ENCODE measurements around the gene KRTCAP2.

Gene KRTCAP2

DNA sequence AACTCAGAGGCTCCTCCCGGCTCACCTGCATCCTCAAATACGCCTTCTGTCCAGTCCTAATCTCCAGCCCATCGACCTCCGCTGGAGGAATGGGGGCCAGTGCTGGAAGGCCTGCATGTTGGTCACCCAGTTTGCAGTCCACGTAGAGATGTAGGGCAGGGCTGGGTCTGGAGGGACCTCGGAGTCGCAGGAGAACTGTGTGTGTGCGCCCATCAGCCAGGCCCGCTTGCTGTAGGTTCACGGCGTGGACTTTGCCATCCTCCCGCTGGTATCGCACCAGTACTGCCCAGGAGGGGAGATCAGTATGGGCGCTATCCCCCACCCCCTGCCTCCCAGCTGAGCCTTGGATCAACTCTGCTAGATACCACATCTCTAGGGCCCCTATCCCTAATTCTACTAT lies 31.9 kb upstream of the KRTCAP2 start:
- TF ChIP-seq EZH2phosphoT487 (IDR thresholded peaks at IDR 0.05; ENCODE audit: low read length) (no peak), CTCF (IDR thresholded peaks at IDR 0.05; ENCODE audit: low read length) (no peak), EZH2 (optimal IDR thresholded peaks at IDR 0.05; ENCODE audit: low read depth, low read length) (no peak)
- no peak overlapping the region for H3K9ac ChIP-seq (ENCODE audit: low read length)
- H3K4me2 ChIP-seq (ENCODE audit: low read depth, low read length): no peak overlapping the region
- peaks cover 6% of the 10 kb centered on the region; the same call in 1 of the 2 replicates for H3K79me2 ChIP-seq (ENCODE audit: low read length)
- H3F3A ChIP-seq (ENCODE audit: insufficient read depth, low read length): peaks cover 10% of the 10 kb centered on the region
- no peaks in the 10 kb centered on the region for H3K9me2 ChIP-seq (replicated peaks; ENCODE audit: insufficient read depth, low read length)
- H3K27ac ChIP-seq (ENCODE audit: low read length): no peak overlapping the region
- DNase-seq: no peak
- H3K9me3 ChIP-seq (replicated peaks; ENCODE audit: insufficient read depth, low read length): no peaks in the 10 kb centered on the region
- H3K27me3 ChIP-seq (replicated peaks; ENCODE audit: insufficient read depth, low read length): peaks cover 34% of the 10 kb centered on the region
- no peaks in the 10 kb centered on the region for H4K20me1 ChIP-seq (ENCODE audit: insufficient read depth, low read length)
- H3K4me3 ChIP-seq (ENCODE audit: low read length): no peak overlapping the region
- peaks cover 13% of the 10 kb centered on the region for H3K4me1 ChIP-seq (ENCODE audit: low read length)
- no peaks in the 10 kb centered on the region for H3K36me3 ChIP-seq (replicated peaks; ENCODE audit: insufficient read depth, low read length)
- no peak overlapping the region for H2AFZ ChIP-seq (ENCODE audit: low read length)

DNA sequence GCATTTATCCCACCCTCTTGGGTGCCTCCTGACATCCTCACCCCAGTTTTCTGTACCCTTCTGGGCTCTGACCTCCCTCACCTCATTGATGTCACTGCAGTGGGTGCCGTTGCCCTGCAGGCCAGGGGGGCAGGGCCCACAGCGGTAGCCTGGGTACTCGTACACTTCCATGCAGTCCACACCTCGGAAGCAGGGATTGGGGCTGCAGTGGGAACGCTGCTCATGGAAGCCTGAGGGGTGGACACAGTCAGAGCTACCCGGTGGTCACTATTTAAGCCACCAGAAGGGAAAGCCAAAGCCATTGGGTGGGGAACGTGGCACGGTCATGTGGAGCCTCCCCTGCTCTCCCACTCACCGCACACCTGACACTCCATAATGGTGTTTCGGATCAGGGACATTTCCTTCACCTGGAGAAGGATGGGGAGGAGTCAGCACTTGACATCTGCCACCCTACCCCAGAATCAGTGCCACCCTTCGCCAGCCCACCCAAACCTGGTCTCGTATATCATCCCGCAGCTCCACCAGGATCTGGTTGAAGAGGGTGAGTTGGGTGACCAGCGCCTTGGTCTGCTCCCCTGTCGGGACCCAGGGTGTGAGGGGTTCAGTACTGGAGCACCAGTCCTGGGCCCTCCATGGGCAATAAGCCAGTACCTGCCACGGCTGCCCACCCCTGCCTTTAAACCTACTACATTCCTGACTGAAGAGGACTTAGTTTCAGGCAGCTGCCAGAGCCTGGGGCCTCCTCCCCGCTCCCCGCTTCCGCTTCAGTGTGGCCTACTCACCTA lies 29.8 kb upstream of the KRTCAP2 start:
- DNase-seq: no peak
- Histone ChIP-seq H3K36me3 (replicated peaks; ENCODE audit: insufficient read depth, low read length) (no peaks in the 10 kb centered on the region), H3K27ac (ENCODE audit: low read length) (no peak overlapping the region), H2AFZ (ENCODE audit: low read length) (no peak overlapping the region), H3K4me1 (ENCODE audit: low read length) (peaks cover 8% of the 10 kb centered on the region), H3K9me3 (replicated peaks; ENCODE audit: insufficient read depth, low read length) (no peaks in the 10 kb centered on the region), H3K9ac (ENCODE audit: low read length) (no peak overlapping the region), H3K79me2 (ENCODE audit: low read length) (no peaks in the 10 kb centered on the region), H4K20me1 (ENCODE audit: insufficient read depth, low read length) (no peaks in the 10 kb centered on the region), H3K27me3 (replicated peaks; ENCODE audit: insufficient read depth, low read length) (peaks cover 48% of the 10 kb centered on the region), H3K9me2 (replicated peaks; ENCODE audit: insufficient read depth, low read length) (no peaks in the 10 kb centered on the region), H3K4me2 (ENCODE audit: low read depth, low read length) (no peak overlapping the region), H3K4me3 (ENCODE audit: low read length) (no peak overlapping the region), H3F3A (ENCODE audit: insufficient read depth, low read length) (peaks cover 6% of the 10 kb centered on the region)
- TF ChIP-seq EZH2 (optimal IDR thresholded peaks at IDR 0.05; ENCODE audit: low read depth, low read length) (no peak), CTCF (IDR thresholded peaks at IDR 0.05; ENCODE audit: low read length) (no peak), EZH2phosphoT487 (IDR thresholded peaks at IDR 0.05; ENCODE audit: low read length) (no peak)

DNA sequence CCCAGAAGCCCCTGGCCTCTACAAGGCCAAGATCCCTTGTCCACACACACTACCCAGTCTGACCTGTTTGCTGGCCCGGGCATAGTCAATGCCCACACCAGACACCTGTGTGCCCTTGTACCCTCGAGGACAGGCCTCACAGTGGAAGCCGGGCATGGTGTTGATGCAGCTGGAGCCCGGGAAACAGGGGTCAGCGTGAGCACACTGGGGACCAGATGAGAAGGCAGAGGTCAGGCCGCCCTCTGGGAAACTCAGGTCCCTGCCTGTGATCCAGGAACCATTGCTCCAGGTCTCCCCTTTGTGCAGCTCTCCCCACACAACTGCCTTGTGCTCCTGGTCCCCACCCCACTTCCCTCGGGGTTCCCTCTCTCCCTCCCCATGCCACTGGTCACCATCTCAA lies 29.1 kb upstream of the KRTCAP2 start:
- H2AFZ ChIP-seq (ENCODE audit: low read length): no peak overlapping the region
- H3K36me3 ChIP-seq (replicated peaks; ENCODE audit: insufficient read depth, low read length): no peaks in the 10 kb centered on the region
- H3K9me3 ChIP-seq (replicated peaks; ENCODE audit: insufficient read depth, low read length): no peaks in the 10 kb centered on the region
- no peak overlapping the region for H3K4me2 ChIP-seq (ENCODE audit: low read depth, low read length)
- TF ChIP-seq EZH2phosphoT487 (IDR thresholded peaks at IDR 0.05; ENCODE audit: low read length) (no peak), EZH2 (optimal IDR thresholded peaks at IDR 0.05; ENCODE audit: low read depth, low read length) (no peak), CTCF (IDR thresholded peaks at IDR 0.05; ENCODE audit: low read length) (no peak)
- DNase-seq: no peak
- H3K79me2 ChIP-seq (ENCODE audit: low read length): no peaks in the 10 kb centered on the region
- H3K27ac ChIP-seq (ENCODE audit: low read length): no peak overlapping the region
- H3K9me2 ChIP-seq (replicated peaks; ENCODE audit: insufficient read depth, low read length): no peaks in the 10 kb centered on the region
- no peaks in the 10 kb centered on the region for H4K20me1 ChIP-seq (ENCODE audit: insufficient read depth, low read length)
- peaks cover 3% of the 10 kb centered on the region; the same call in 1 of the 2 replicates for H3K4me1 ChIP-seq (ENCODE audit: low read length)
- H3K27me3 ChIP-seq (replicated peaks; ENCODE audit: insufficient read depth, low read length): peaks cover 51% of the 10 kb centered on the region
- H3K9ac ChIP-seq (ENCODE audit: low read length): no peak overlapping the region
- H3F3A ChIP-seq (ENCODE audit: insufficient read depth, low read length): no peaks in the 10 kb centered on the region
- no peak overlapping the region for H3K4me3 ChIP-seq (ENCODE audit: low read length)
